ENCODE data around the gene ATP5F1C. TPM values are rescaled to one million over a fixed set of nuclear protein-coding genes. Genes with fewer than 3 reads are reported as not detected.

Gene ATP5F1C
- total RNA-seq, 1 experiment from 2014 or later, result 292 TPM

DNA sequence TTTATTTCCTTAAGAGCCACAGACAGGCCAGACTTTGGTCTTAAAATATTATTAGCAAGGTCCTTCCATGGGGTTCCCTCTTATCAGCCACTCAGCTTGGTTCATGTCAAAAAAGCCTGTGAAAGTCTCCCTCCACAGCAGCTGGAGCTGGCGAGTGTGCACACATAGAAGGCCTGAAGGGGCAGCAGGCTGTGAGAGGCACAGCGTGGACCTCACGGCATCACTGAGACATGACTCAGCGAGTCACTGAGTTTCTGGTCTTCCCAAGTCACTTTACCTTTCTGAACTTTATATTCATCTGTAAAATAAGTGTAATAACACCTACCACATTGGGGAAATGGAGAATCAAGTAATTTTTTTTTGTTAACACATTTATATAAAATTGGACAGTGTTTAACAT is 39.0 kb downstream of the ATP5F1C start:
- Histone ChIP-seq H3K4me2 (ENCODE audit: low read length) (peak overlapping the region; percentile 8; the same call in 1 of the 2 replicates), H4K20me1 (ENCODE audit: insufficient read depth) (no peaks in the 10 kb centered on the region), H3K4me3 (replicated peaks in 1 of 2; ENCODE audit: low read depth in 1 of 2, low read length in 2 of 2) (no peak overlapping the region), H3K9me3 (ENCODE audit: control insufficient read depth in 1 of 2, insufficient read depth in 1 of 2, low read depth in 1 of 2, low read length in 2 of 2) (no peaks in the 10 kb centered on the region), H3K79me2 (ENCODE audit: insufficient read depth, low read length) (peaks cover 7% of the 10 kb centered on the region; the same call in 1 of the 2 replicates), H3K36me3 (ENCODE audit: control insufficient read depth in 1 of 2, insufficient read depth in 2 of 2, low read length in 2 of 2) (peaks cover 4 to 9% of the 10 kb centered on the region in 2 experiments; a peak in 3 of 4 replicates), H3K9me2 (ENCODE audit: insufficient read depth) (no peaks in the 10 kb centered on the region), H3K27ac (ENCODE audit: low read depth, low read length) (0 out of 2 replicates have a peak overlapping the region, but pooled peaks have one; percentile 1), H3K27me3 (ENCODE audit: insufficient read depth, low read length) (no peaks in the 10 kb centered on the region), H3K4me1 (ENCODE audit: control insufficient read depth in 1 of 2, insufficient read depth in 2 of 2, low read length in 2 of 2) (peaks cover 6 to 9% of the 10 kb centered on the region in 2 experiments; a peak in 3 of 4 replicates), H2AFZ (ENCODE audit: low read depth, low read length, poor library complexity, severe bottlenecking) (no peak overlapping the region), H3K9ac (ENCODE audit: low read length) (no peak overlapping the region)
- no TSS peak for BruUV-seq (replicated peaks)
- ATAC-seq (peak; percentile 86), DNase-seq (ENCODE audit: low read depth, low spot score) (no peak)
- ChIA-PET RAD21 (ENCODE audit: low non-redundant PET in 1 of 2, low total read pairs in 2 of 2, uncharacterized antibody in 2 of 2, unreplicated experiment in 2 of 2) (no interaction called here), POLR2A (no interaction called here), CTCF (no interaction called here)
- intact Hi-C loops (cut with micrococcal nuclease), result no loop called here
- TF ChIP-seq CTCF (IDR thresholded peaks at IDR 0.05 in 2 of 3, conservative IDR thresholded peaks at IDR 0.05 in 1 of 3; ENCODE audit: borderline replicate concordance in 1 of 3, insufficient read depth in 1 of 3, low read depth in 2 of 3, low read length in 2 of 3) (peak in 2 of 3 experiments; percentile 23 to 25; a peak in 1 of 6 replicates), CEBPB (IDR thresholded peaks at IDR 0.05; ENCODE audit: low read depth) (no peak)

DNA sequence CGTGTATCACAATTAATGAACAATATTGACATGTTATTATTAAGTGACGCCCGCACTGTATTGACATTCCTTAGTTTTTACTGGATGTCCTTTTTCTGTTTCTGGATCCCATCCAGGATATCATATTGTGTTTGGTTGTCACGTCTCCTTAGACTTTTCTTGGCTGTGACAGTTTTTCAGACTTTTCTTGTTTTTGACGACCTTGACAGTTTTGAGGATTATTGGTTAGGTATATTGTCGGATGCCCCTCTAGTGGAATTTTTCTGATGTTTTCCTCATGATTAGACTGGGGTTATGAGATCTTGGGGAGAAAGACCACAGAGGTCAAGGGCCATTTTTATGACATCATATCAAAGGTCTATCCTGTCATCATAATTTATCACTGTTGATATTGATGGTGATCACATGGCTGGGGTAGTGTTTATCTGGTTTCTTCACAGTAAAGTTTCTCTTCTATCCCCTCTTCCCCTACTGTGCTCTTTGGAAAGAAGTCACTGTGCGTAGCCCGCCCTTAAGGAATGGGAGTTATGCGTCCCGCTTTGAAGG is 41.4 kb downstream of the ATP5F1C start:
- BruUV-seq (replicated peaks), result no TSS peak
- no peak overlapping the region for H3K4me2 ChIP-seq (ENCODE audit: low read length)
- intact Hi-C loops (cut with micrococcal nuclease), result no loop called here
- no peak overlapping the region for H2AFZ ChIP-seq (ENCODE audit: low read depth, low read length, poor library complexity, severe bottlenecking)
- CTCF ChIA-PET, result no interaction called here
- no peak overlapping the region for H3K9ac ChIP-seq (ENCODE audit: low read length)
- RAD21 ChIA-PET (ENCODE audit: low non-redundant PET in 1 of 2, low total read pairs in 2 of 2, uncharacterized antibody in 2 of 2, unreplicated experiment in 2 of 2), result no interaction called here
- H3K36me3 ChIP-seq (ENCODE audit: control insufficient read depth in 1 of 2, insufficient read depth in 2 of 2, low read length in 2 of 2), result peaks cover 4 to 9% of the 10 kb centered on the region in 2 experiments; a peak in 3 of 4 replicates
- no peaks in the 10 kb centered on the region for H3K27me3 ChIP-seq (ENCODE audit: insufficient read depth, low read length)
- no peaks in the 10 kb centered on the region for H3K9me2 ChIP-seq (ENCODE audit: insufficient read depth)
- POLR2A ChIA-PET, result no interaction called here
- H3K27ac ChIP-seq (ENCODE audit: low read depth, low read length), result no peak overlapping the region
- TF ChIP-seq SRF (IDR thresholded peaks at IDR 0.05; ENCODE audit: low read depth) (no peak), SP1 (IDR thresholded peaks at IDR 0.05; ENCODE audit: low read depth) (no peak), ZNF274 (IDR thresholded peaks at IDR 0.05; ENCODE audit: low read depth, low read length) (no peak), POLR2AphosphoS5 (IDR thresholded peaks at IDR 0.05; ENCODE audit: low read depth, low read length) (no peak), ZFX (IDR thresholded peaks at IDR 0.05) (no peak), CBX3 (IDR thresholded peaks at IDR 0.05; ENCODE audit: low read depth) (no peak), JUND (IDR thresholded peaks at IDR 0.05) (no peak), CEBPB (IDR thresholded peaks at IDR 0.05; ENCODE audit: low read depth) (no peak), FOSL1 (IDR thresholded peaks at IDR 0.05; ENCODE audit: low read depth) (no peak), YY1 (IDR thresholded peaks at IDR 0.05; ENCODE audit: extremely low read depth, insufficient replicate concordance, low read depth, low read length) (no peak), MAX (IDR thresholded peaks at IDR 0.05) (no peak)
- ATAC-seq (no peak), DNase-seq (ENCODE audit: low read depth, low spot score) (no peak)
- H3K79me2 ChIP-seq (ENCODE audit: insufficient read depth, low read length), result peaks cover 15% of the 10 kb centered on the region; the same call in 1 of the 2 replicates
- H3K9me3 ChIP-seq (ENCODE audit: control insufficient read depth in 1 of 2, insufficient read depth in 1 of 2, low read depth in 1 of 2, low read length in 2 of 2), result no peaks in the 10 kb centered on the region
- peaks cover 6 to 9% of the 10 kb centered on the region in 2 experiments; a peak in 3 of 4 replicates for H3K4me1 ChIP-seq (ENCODE audit: control insufficient read depth in 1 of 2, insufficient read depth in 2 of 2, low read length in 2 of 2)
- H4K20me1 ChIP-seq (ENCODE audit: insufficient read depth), result no peaks in the 10 kb centered on the region
- no peak overlapping the region for H3K4me3 ChIP-seq (replicated peaks in 1 of 2; ENCODE audit: low read depth in 1 of 2, low read length in 2 of 2)
